Midbrain (tissue), 1 donor: ENCODE data around the gene TSHB.

Experiments
- DNase-seq: peaks from one replicate; lab custom pipeline; 2025; lab: John Stamatoyannopoulos, UW

Gene TSHB

DNA sequence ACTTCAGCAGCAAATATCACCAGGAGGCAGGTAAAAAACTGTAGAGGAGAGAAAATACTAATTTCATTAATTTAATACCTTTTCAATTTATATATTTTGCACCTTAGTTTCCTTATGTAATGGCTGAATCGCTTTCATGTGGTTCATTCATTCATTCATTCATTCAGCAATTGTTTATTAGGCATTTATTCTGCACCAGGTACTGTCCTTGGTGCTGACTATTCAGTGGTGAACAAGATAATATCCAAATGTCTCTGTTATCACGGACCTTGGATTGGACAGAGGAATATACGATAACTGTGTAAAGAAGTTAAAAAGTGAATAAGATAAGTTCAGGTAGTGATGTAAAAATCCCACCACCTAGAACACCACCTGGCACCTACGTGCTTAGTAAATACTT, 30.9 kb downstream of the TSHB start:
- no peak for DNase-seq

DNA sequence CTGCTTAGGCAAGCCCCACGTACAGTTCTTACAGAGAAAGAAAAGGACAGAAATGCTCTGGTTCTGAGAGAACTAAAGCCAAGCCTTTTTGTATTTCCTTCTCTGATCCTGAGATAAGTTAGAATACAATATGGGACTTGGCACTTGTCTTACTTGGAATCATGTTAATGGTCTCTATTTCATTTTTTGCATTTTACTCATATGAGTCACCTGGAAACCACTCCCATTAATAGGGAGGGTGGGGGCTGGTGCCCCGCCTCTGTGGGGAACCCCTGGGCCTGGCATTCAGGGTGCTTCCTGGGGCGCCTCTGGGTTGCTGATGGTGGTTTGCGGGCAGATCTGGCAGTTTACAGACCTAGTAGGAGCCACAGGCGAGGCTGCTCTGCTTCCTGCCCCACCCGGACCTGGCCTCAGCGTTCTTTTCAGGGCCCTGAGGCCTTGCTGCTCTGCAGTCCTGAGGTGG, 32.9 kb downstream of the TSHB start:
- no peak for DNase-seq

DNA sequence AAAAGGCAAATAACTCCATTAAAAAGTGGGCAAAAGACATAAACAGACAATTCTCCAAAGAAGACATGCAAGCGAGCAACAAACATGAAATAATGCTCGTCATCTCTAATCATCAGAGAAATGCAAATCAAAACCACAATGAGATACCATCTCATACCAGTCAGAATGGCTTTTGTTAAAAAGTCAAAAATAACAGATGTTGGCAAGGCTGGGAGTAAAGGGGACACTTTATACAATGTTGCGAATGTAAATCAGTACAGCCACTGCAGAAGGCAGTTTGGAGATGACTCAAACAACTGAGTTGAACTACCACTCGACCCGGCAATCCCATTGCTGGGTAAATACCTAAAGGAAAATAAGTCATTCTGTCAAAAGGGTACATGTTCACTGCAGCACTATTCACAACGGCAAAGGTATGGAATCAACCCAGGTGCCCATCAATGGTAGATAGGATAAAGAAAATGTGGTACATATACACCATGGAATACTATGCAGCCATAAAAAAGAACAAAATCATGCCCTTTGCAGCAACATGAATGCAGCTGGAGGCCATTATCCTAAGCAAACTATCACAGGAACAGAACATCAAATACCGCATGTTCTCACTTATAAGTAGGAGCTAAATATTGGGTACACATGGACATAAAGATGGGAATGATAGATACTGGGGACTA, 33.7 kb downstream of the TSHB start:
- DNase-seq, result no peak

DNA sequence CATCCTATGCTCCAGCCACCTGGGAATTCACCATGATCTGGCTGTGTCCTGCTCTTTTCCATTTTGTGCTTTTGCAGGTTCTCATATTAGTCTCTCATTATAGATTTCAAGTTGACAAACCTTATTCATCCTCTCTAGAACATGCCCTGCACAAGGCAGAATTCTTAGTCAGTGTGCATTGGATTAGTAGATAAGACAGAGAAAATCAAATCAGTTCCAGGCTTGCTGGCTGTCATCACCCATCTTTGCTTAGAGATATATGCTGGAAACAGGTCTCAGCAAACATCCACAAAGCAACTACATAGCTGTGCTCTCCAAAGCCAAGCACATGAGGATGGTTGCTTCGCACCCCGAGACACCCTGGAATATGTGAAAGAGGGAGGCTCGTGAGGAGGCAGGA, 34.8 kb downstream of the TSHB start:
- DNase-seq, result no peak

DNA sequence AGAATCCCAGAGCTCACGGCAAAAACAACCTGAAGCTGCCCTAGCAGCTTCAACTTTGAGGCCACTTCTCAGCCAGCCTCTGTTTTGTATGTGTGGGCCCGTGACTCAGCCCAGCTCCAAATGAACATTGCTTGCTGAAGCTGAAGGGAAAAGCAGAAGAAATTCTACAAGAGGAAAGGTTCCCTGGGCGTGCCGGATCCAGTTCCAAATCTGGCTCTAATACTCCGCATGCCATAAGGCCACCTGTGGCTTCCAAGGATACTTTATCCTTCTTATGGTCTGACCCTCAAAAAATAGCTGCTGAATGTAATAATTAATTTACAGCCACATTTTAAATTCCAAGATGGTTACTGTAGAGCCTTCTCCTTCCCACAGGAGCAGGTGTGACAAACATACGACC, 35.4 kb downstream of the TSHB start:
- DNase-seq, result no peak

DNA sequence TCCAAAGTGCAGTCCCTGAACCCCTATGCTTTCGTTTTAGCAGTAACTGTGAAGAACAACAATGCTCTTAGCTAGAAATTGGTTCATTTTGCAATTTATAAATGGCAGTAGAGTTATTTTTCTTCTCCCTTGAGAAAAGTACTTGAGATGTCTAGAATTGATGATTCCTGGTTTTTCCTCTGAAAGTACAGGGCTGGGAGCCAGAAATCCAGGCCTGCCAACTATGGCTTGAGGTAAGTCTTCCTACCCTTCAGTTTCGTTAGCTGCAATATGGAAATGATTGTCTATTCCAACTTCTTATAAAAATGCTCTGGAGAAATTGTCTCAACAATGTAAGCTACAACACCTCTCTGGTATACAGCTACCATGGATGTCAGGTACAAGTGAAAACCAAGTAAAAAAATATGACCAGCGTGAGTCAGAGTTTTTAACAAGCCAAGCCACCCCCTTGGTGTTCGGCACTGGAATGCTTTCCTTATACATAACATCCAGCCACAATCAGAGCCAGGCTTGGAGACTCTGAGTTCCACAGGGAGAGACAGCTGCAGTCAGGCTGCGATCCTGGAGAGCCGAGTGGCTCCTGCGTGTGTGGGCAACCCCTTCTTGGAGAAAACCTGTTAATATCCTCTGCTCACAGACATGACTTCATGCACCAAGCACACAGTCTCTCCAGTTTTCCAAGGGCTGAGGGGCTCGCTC, 37.7 kb downstream of the TSHB start:
- DNase-seq, result no peak

DNA sequence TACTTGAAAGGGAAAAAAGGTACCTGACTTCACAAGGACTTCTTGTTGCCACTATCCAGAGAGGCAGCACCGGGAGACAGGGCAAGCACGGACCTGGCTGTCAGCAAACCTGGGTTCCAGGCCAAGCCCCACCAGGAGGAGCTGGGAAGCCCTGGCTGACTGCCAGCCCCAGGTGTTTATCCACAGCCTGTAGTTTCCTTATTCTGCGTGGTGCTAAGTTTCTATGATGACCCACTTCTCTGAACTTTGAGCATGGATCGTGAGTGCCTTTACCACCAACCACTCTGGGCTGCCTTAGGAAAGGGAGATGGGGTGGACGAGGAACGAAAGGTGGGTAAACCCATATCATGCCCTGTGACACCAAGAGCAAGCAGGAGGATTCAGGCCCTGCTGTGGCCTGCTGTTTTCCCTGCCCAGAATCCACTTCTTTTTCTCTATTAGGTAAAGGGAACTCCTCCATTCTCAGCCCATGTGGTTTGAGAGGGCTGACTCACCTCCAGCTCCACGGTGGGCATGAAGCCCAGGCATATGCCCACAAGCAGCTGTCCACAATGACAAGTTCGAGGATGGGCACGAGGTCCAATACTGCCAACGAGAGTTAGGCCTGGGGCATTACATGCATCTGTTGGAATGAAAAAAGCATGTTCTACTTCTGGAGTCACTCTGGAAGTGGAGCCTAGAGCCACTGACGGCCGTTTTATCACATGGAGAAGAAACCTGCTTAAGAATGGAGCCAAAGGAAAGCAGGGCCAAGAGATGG, 39.4 kb downstream of the TSHB start:
- DNase-seq, result no peak

DNA sequence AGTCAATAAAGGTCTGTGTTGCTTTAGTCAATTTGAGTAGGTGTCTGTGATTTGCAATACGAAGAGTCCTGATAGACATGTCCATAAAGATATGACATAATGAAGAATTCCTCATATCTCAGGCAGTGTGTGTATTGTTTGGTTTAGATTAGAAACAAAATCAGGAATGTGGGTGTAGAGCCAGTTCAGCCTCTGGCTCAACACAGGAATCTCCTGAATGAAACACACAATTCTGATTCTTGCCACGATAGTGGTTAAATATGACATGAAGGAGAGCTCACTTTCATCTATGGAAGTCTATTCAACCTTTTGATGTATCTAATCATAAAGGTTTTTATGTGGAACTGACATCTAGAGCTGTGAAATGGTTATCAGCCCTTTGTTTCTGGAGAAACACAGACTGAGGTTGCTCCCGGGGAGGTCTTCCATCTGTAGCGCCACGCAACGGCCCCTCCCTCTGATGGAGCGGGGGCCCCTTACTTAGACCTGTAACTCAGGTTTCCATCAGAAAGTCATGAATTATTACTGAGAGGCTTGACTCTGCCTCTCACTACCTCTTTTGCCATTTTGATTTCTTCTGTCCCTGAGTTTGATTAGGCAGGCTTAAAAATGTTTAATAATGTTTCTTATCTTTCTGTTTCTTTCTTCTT, 40.2 kb downstream of the TSHB start:
- no peak for DNase-seq

DNA sequence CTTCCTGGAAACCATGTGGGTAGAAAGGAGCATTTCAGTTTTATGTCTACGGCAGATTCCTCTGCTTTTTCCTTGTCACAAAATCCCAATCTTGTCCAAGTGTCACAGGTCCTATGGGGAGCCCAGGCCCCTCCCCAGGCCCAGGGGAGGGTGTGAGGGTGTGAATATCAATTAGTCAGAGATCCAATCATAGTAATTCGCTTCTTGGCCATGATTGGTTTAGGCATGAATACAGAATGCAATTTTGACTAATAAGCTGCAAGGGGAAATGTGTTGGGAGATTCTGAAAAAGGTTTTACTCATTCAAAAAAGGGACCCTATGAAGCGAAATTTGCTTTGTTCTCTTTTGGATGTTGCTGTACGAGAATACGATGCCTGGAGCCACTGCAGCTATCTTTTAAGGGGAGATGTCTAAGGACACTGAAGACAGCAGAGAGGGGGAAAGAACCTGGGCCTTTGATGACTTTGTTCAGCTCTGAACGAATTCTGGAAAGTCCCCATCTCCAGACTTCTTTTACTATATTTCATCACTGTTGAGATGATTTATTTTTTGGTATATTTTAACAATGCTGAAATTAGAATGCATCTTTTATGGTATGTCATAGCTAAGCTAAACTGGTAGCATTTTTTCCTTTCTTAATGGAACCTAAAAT, 41.5 kb downstream of the TSHB start:
- no peak for DNase-seq

DNA sequence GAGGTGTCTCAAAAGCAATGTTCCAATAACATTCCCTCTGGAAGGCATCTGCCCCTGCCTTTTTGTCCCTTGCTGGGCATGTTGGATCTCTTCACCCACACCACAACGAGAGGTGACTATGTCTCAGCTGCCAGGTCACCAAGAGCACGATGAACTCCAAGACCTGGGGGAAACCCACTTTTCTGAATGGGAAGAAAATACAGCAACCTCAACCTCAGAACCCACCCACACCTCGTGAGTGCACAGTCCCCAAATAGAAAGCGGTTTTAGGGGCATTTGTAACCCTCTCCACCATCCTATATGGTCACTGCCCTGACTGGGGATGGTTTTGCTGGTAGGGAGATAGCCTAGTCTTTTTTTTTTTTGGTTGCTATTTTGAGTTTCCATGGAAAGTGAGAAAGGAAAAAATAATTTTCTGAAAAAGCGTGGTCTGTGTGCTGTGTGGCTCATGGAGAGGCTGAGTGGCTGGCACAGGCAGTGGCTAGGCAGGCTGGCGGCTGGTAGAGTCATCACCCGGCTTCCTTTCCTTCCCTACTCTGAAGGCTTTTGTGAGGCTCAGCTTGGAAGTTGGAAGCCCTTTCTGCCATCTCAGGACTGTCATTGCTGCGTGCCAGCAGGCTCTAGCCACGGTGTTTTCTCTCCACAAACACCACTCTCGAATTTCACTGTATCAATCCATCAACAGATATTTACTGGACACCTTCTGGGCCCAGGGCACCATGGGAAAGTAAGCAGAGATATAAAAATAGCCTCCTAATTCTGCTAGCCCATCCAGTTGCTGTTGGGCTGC, 43.9 kb downstream of the TSHB start:
- no peak for DNase-seq

DNA sequence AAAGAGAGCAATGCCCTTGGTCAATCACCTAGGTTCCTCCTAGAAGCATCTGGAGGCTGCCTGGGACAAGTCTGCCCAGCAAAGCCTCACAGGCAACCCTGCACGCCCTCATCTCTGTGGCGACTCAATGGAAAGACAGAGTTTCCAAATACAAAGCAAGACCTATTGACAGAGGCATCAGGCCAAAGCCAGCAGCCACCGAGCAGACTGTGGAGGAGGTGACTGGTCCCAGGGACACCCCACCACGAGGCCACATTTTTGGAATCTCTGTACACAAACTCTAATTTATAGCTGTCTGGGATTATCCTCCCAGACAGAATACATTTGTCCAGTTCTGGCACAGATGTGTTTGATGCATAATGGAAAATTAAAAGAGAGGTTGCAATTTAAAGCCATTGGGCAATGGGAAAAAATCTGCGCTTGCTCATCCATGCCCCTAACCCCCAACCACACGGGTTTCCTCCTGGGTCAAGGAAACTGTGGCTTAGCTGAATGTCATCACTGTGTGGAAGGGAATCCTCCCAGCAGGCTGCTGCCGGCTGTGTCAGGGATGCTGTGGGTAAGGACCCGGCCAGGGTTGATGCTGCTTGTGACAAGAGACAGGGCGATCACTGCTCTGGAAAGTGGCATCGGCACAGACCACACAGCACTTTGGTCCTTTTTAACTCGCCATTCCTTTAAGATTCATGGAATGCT, 45.4 kb downstream of the TSHB start:
- no peak for DNase-seq

DNA sequence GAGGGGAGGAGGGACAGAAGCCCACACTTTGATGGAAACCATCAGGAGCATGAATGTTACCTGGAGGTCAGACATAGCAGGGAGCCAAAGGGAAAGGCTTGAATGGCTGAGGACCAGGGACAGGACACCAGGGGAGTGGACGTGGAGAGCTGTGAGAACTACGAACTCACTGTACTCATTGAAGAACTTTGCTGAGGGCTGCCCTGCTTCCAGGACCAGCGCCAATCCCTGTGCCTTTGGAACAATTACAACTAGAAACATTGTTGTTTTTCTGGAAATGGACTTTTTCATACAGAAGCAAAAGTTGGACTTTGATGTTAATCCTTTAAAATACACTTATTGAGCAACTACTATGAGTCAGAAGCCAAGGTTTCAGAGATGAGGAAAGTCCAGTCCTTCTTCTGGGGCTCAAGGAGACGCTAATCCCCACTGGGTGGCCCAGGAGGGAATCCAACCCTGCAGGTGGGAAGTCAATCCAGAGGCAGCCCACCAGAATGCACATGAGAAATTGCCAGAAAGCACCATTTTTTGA, 46.8 kb downstream of the TSHB start:
- no peak for DNase-seq

DNA sequence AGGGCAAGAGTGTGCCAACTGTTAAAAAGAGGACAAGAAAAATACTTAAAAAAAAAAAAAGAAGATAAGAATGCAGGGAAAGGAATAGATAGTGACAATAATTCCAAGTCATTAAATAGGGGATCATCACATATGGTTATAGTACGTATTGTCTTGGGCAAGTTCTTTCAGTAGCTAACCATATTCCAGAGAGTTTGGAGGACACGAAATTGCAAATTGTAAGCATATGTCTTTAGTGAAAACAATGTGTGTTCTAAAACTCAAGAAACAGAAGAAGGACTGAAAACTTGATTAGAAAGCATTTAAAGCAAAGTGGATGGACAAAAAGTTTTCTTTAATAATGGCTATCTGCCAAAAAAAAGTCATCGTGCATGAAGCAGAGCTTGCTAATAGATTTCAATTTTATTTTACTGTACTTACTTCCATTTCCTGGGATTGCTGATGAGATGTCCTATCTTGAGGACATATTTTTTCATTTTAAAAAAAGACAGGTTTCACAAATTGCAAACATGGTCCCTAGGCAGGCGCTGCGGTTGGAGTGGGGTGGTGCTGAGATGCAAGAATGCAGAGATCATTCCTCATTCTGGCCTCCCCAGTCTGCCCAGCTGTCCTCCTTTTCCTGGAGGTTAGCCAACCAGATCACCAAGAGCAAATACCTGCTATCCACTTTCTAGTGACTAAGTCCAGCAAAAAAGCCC, 47.8 kb downstream of the TSHB start:
- DNase-seq, result no peak

DNA sequence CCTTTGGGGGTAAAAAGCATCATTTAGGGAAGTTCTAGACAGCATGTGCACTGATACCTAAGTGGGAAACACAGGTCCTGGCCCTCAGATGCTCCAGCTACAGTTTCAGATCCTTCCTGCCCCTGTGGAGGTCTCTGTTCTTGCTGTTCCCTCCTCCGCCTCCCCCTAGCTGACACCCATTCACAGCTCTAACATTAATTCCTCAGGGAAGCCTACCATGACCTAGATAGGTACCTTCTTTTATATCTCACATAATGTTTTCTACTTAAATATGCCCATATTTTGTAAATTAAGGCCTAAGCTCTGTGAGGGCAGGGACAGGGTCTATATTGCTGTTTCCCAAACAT, 48.3 kb downstream of the TSHB start:
- no peak for DNase-seq

DNA sequence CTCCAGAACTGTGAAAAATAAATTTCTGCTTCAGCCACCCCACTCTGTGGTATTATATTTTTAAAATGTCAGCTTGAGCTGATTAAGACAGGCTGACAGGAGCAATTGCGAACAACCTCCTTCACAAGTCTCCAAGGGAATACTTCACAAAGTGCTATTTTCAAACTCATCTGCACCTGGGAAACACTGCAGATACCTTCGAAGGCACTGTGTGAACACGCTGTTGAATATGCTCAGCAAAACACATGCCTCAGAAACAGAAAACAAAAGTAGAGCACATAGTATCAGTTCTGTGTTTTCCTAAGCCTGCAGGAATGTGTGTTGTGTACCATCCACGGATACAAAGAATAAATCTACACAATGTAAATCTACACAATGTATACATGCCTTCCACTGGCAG, 49.1 kb downstream of the TSHB start:
- no peak for DNase-seq

DNA sequence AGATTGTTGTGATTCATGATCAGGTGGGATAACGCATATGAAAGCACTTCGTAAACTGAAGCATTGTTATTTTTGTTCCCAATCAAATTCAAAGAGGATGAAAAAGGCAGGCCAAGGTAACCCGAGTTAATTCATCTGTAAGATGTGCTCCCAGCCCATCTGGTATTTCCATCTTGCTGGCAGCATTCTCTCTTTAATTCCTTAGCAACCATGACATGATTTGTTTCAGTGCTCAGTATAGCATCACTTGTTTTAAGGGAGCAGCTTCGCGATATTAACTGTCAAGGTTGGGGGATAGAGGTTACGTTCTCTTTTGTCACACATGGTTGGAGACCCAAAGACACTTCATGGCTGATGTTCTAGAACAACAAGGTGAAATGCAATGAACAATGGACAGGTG, 53.3 kb downstream of the TSHB start:
- DNase-seq, result no peak
